Sigmoid colon (tissue), 7 donors: ENCODE results near the gene ZNF644. TPM values are rescaled to one million over a fixed set of nuclear protein-coding genes. Genes with fewer than 3 reads are reported as not detected.

Experiments used
- DNase-seq: peaks from one replicate; pipeline ENCODE4 v3.0.0-alpha.2; 2019
- H3K27ac ChIP-seq, 4 donors: fragments of 200-600 bp; sonication (generic); one replicate each; pipeline ENCODE4 v1.5.1; 2016 to 2019; ENCODE audit warnings: mild to moderate bottlenecking in 1 of 4
- H3K27me3 ChIP-seq, 3 donors: fragments of 200-600 bp; sonication (generic); one replicate each; pipeline ENCODE4 v1.5.1; 2019; ENCODE audit warnings: mild to moderate bottlenecking in 1 of 3
- H3K36me3 ChIP-seq, 4 donors: fragments of 200-600 bp; sonication (generic); one replicate each; pipeline ENCODE4 v1.5.1; 2016 to 2019
- H3K4me1 ChIP-seq, 4 donors: fragments of 200-600 bp; sonication (generic); one replicate each; pipeline ENCODE4 v1.5.1; 2017 to 2019
- H3K4me3 ChIP-seq, 4 donors: fragments of 200-600 bp; sonication (generic); one replicate each; pipeline ENCODE4 v1.5.1; 2017 to 2019; ENCODE audit warnings: mild to moderate bottlenecking in 2 of 4, moderate library complexity in 1 of 4
- H3K9me3 ChIP-seq, 4 donors: fragments of 200-600 bp in 3 of 4; sonication (generic) in 3 of 4; one replicate each; pipeline versions ENCODE4 v1.5.1 to v1.6.1; 2013 to 2019
- CTCF ChIP-seq, 4 experiments: fragments of 450-650 bp in 3 of 4; fragments of 200-600 bp in 1 of 4; IDR thresholded peaks; one replicate each; pipeline ENCODE4 v1.5.1; 2016 to 2019; ENCODE audit warnings: antibody characterized with exemption in 4 of 4, mild to moderate bottlenecking in 3 of 4, moderate library complexity in 2 of 4
- EP300 ChIP-seq, 4 donors: sonication (generic); formaldehyde crosslinking; IDR thresholded peaks; one replicate each; pipeline ENCODE4 v1.6.1; 2017; ENCODE audit warnings: antibody characterized with exemption in 4 of 4
- POLR2A ChIP-seq, 2 donors: fragments of 450-650 bp; IDR thresholded peaks; one replicate each; pipeline ENCODE4 v1.6.1; 2016; ENCODE audit warnings: antibody characterized with exemption in 2 of 2, mild to moderate bottlenecking in 2 of 2, moderate library complexity in 2 of 2
- POLR2AphosphoS5 ChIP-seq, 4 donors: sonication (generic); formaldehyde crosslinking; IDR thresholded peaks; one replicate each; pipeline ENCODE4 v1.6.1; 2017; ENCODE audit warnings: antibody characterized with exemption in 4 of 4
- WGBS, 2 donors: extraction: QIAGEN DNeasy Blood & Tissue Kit; methylation state at CpG; one replicate each; pipeline ENCODE4 v1.1.7; 2013; 5-methylcytosine and 5-hydroxymethylcytosine counted together
- intact Hi-C: fragments of 100-400 bp; cut with DNase I; formaldehyde crosslinking; loops from one replicate; pipeline ENCODE4 v1.15.1; 2023
- polyA plus RNA-seq, 3 donors: library from polyadenylated mRNA; stranded (reverse); fragments of 200-250 nt; gene quantifications; one replicate each; pipeline ENCODE4 v1.2.3, GENCODE V29; 2013
- total RNA-seq, 4 donors: library from RNA; depleted of rRNA; stranded (reverse); fragments of >200 nt; gene quantifications; one replicate each; pipeline ENCODE4 v1.1.0, GENCODE V29; 2016
- donor health status: healthy with polysubstance abuse.
- donor health status: Bipolar disorder and iron deficiency.
- donor health status: healthy.

Gene ZNF644
- total and polyA plus RNA-seq, 7 donors = 17.4 to 74.2 (median 55.1) TPM

DNA sequence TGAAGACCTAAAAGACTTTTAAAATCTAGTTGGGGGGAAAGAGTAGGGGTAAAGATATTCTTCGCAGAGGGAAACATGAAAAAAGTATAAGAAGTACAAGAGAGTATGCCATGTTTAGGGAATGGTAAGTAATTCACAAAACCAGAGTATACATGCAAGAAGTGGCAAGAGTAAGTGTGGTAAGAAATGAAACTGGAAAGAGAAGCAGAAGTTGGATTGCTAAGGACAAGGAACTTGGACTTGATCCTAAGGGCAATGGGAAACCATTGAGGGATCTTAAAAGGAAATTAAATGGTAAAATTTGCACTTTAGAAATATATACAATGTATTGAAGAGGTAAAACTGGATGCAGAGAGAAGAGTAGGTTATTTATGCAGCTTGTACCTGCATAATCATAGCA lies 9.2 kb upstream of the ZNF644 start:
- Histone ChIP-seq H3K9me3 (no peaks in the 10 kb centered on the region), H3K4me3 (no peak overlapping the region), H3K27ac (no peak overlapping the region), H3K27me3 (no peaks in the 10 kb centered on the region), H3K4me1 (no peaks in the 10 kb centered on the region), H3K36me3 (no peaks in the 10 kb centered on the region)
- intact Hi-C loops = no loop called here
- WGBS, 2 donors = 95 to 97% methylated on average over 1 of the region's 1 CpG
- no peak for DNase-seq
- TF ChIP-seq EP300 (IDR thresholded peaks at IDR 0.05) (no peak), POLR2A (IDR thresholded peaks at IDR 0.05) (no peak), CTCF (IDR thresholded peaks at IDR 0.05) (no peak), POLR2AphosphoS5 (IDR thresholded peaks at IDR 0.05) (no peak)

DNA sequence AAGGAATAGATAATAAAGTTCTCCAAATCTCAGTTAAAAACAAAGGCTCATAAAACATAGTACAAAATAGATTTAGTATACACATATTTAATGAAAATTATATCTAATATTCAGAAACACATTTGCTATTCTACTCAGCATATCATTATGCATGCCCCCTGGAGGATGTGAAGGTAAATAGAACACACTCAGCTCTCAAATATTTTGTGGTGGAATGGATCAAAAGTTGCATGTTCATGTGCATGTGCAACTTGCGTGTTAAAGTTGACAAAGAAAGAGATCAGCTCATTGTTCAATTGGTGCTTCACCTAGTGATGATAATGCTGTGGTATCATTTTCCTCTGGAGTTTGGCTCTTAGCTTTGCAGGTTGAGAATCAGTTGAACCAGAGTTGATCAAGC lies 4.9 kb upstream of the ZNF644 start:
- intact Hi-C loops = loop anchor here (10.0 kb wide), 2 partner anchors 302 to 1032 kb away; partner anchors contain the start of gene ZNF326
- no peak overlapping the region for H3K4me3 ChIP-seq
- DNase-seq = no peak
- 92 to 94% methylated on average over 1 of the region's 1 CpG for WGBS, 2 donors
- no peaks in the 10 kb centered on the region for H3K9me3 ChIP-seq
- no peak overlapping the region for H3K27ac ChIP-seq
- TF ChIP-seq EP300 (IDR thresholded peaks at IDR 0.05) (no peak), POLR2AphosphoS5 (IDR thresholded peaks at IDR 0.05) (no peak), CTCF (IDR thresholded peaks at IDR 0.05) (no peak), POLR2A (IDR thresholded peaks at IDR 0.05) (no peak)
- no peaks in the 10 kb centered on the region for H3K27me3 ChIP-seq
- H3K4me1 ChIP-seq = peaks cover 0 to 10% (median 7%) of the 10 kb centered on the region in 4 donors
- H3K36me3 ChIP-seq = no peaks in the 10 kb centered on the region

- DNase-seq = no peak
- no peaks in the 10 kb centered on the region for H3K9me3 ChIP-seq
- 79 to 80% methylated on average over 4 of the region's 4 CpGs for WGBS, 2 donors
- intact Hi-C loops = loop anchor here (10.0 kb wide), 2 partner anchors 302 to 1032 kb away; partner anchors contain the start of gene ZNF326
- no peaks in the 10 kb centered on the region for H3K27me3 ChIP-seq
- no peak for TF ChIP-seq POLR2A (IDR thresholded peaks at IDR 0.05)
- no peak for TF ChIP-seq CTCF (IDR thresholded peaks at IDR 0.05)
- no peak for TF ChIP-seq EP300 (IDR thresholded peaks at IDR 0.05)
- TF ChIP-seq POLR2AphosphoS5 (IDR thresholded peaks at IDR 0.05) = no peak
- peaks cover 0 to 10% (median 7%) of the 10 kb centered on the region in 4 donors for H3K4me1 ChIP-seq
- H3K36me3 ChIP-seq = no peaks in the 10 kb centered on the region
- H3K4me3 ChIP-seq = no peak overlapping the region
- H3K27ac ChIP-seq = no peak overlapping the region
These were observed 4.5 kb upstream of the ZNF644 start for GRCh38 chr1:91026320-91026719.

- Histone ChIP-seq H3K27me3 (no peaks in the 10 kb centered on the region), H3K9me3 (no peaks in the 10 kb centered on the region), H3K27ac (no peak overlapping the region), H3K36me3 (no peaks in the 10 kb centered on the region), H3K4me1 (peaks cover 0 to 21% (median 15%) of the 10 kb centered on the region in 4 donors), H3K4me3 (no peak overlapping the region)
- no peak for DNase-seq
- 65 to 77% methylated on average over 3 of the region's 3 CpGs for WGBS, 2 donors
- intact Hi-C loops = loop anchor here (5.0 to 10.0 kb wide), 4 partner anchors 122 to 1030 kb away; partner anchors contain the start of genes CDC7 and ZNF326
- TF ChIP-seq EP300 (IDR thresholded peaks at IDR 0.05) (no peak), CTCF (IDR thresholded peaks at IDR 0.05) (no peak), POLR2A (IDR thresholded peaks at IDR 0.05) (no peak), POLR2AphosphoS5 (IDR thresholded peaks at IDR 0.05) (no peak)
These were observed 2.8 kb upstream of the ZNF644 start for GRCh38 chr1:91024481-91025119.
